G401.6 (cell line): ENCODE results near the gene RTP3.

Experiments used
- FAIRE-seq: peaks from 2 replicates; lab custom pipeline; 2012; peaks lifted over from hg19 to GRCh38; lab: Jason Lieb, UNC

Gene RTP3

DNA sequence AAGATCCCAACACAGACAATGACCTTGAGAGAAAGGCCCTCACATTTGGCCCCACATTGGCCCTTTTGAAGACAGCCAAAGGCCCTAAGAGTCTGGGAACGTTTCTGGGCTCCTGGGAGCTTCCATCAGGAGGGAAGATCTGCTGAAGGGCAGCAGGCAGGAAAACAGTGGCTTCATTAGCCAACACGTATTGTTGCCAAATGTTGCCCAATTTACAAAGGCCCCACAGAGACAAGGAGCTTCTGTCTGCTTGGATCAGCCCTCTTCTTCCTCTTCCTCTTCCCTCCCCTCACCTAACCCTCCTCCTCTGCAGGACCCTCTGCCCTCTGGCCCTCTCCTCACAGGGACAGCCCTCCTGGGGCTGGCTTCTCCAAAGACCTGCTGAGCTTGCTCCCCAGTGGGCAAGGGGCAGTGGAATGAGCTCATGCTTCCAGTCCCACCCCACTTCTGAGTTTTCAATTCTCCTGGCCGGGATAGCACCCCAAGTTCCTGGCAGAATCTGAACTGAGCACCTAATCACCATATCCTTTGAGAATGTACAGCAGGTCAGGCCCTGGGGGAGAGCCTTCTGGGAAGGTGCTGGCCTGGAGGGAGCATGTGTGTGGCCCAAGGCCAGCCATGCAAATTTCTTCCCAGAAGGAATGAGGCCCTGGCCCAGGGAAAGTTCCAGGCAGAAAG lies 28.0 kb upstream of the RTP3 start:
- no peak for FAIRE-seq

DNA sequence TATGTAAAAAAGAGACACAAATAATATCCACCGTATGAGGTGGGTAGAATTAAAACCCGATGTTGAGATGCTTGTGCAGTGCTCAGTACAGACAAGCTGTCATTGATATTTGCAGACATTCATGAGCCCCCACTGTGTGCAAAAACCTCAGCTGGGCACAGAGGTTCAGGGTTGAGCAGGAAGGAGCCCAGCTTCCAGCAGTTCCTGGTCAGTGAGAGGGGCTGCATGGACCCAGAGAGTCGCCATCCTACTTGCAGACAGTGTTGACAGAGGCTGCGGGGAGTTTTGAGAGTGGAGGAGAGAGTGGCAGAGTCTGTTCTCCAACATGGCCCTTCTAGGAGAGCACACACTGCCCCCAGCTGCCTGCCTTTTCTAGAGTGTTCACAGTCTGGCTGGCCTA lies 26.9 kb upstream of the RTP3 start:
- no peak for FAIRE-seq

- no peak for FAIRE-seq
These were observed 26.3 kb upstream of the RTP3 start for GRCh38 chr3:46471371-46471914.

DNA sequence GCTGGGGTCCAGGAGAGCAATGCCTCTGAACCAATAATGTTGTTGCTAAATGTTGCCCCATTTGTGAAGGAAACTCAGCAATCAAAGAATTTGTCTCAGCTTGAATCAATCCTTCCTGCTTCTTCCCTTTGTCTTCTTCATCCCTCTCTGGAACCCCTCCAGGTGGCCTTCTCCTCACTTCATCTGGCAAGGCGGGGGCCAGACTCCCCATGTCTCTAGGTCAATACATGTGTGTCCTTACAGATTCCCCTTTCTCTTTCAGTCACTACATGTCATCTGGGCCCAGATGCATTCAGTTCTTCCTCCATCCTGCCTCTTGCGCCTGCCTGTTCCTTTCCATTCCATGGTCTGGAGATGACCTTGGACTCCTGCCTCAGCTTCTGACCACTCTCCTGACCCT lies 25.0 kb upstream of the RTP3 start:
- no peak for FAIRE-seq

GRCh38 chr3:46477145-46477544 lies 20.6 kb upstream of the RTP3 start:
- no peak for FAIRE-seq

DNA sequence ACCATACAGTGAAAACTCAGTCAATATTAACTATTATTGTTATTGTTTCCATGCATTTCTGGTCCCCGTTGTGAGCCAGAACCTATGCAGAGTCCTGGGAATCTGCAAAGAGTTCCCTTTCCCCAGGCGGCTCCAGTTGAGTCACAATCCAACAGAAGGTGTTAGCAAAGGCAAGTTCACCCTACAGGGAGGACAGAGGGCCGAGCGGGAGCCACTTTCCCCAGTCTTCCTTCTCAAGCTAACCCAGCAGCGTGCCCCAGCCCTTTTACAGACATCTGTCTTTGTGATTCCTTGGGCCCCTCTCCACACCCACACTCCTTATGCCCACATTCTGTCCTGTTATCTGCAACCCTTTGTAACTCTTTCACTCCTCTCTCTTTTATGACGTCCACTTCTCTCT lies 20.0 kb upstream of the RTP3 start:
- FAIRE-seq = no peak

DNA sequence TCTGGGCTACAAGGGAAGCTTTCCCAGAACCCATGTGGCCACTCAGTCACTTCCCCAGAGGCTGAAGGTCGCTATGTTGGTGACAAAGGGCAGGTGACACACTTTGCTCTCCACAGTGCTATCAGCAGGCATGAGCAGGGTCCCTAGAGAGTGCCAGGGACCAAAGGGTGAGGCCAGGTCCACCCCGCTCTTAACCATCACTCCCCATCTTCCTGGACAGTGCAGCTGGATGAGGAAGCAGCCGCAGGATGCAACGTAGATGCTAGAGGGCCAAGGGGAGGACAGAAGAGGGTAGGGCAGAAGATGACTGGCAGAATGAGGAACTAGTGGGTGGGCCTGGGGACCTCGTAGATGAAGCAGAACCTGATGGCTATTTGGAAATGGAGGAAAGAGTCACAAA lies 19.4 kb upstream of the RTP3 start:
- no peak for FAIRE-seq

DNA sequence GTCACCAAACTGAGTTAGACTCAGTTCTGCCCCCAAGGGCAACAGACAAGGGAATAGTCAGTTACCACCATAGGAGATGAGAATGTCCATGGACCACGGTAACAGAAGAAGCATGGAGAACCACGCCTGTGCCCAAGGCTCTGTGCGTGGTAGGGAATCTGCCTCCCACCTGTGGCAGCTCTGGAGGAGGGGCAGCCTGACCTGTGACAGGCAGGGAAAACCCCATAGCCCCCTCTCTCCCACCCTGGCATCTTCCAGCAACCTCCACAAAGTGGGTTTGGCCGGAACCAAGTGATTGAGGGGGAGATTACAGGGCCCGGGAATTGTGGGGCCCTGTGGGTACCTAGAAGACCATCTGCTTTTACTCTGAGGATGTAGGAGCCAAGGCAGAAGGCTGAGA lies 18.8 kb upstream of the RTP3 start:
- no peak for FAIRE-seq

GRCh38 chr3:46479696-46480095 lies 18.1 kb upstream of the RTP3 start:
- FAIRE-seq = no peak

- FAIRE-seq = no peak
These were observed 17.1 kb upstream of the RTP3 start for GRCh38 chr3:46480491-46481195.

DNA sequence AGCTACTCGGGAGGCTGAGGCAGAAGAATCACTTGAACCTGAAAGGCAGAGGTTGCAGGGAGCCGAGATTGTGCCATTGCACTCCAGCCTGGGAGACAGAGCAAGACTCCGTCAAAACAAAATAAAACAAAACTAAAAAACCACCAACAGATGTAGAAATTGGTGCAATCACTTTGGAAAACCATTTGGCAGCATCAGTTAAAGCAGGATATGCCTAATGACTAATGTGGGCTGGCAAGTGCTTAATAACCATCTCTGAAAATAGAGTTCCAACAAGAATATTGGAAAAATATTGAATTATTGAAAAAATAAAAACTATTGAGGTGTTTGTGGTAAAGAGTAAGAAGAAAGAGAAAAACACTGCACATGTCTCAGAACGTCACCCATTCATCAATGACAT lies 16.1 kb upstream of the RTP3 start:
- FAIRE-seq = no peak

- FAIRE-seq = no peak
These were observed 15.0 kb upstream of the RTP3 start for GRCh38 chr3:46482632-46483350.

GRCh38 chr3:46483825-46484224 lies 14.0 kb upstream of the RTP3 start:
- no peak for FAIRE-seq

- no peak for FAIRE-seq
These were observed 13.4 kb upstream of the RTP3 start for GRCh38 chr3:46484388-46484787.

- FAIRE-seq = no peak
These were observed 12.6 kb upstream of the RTP3 start for GRCh38 chr3:46484911-46485778.

DNA sequence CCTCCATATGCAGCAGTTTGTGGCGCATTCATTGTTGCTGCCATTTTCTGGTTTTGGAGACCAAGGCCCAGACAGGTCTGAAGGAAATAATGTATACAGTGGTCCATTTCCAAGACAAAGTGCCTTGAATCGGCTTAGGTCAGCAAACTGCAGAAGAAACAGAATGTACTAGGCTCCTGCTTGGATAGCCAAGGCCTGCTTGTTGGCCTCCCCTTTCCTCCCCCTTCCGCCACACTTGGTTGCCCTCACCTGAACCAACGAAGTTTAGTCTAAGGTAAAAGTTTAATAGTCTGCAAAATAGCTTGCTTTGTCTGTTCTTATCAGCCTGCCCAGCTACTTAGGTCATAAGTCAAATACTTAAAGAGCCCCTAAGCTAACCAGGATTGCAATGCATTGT lies 12.0 kb upstream of the RTP3 start:
- no peak for FAIRE-seq

GRCh38 chr3:46488735-46489361 lies 8.9 kb upstream of the RTP3 start:
- peak; percentile 49 for FAIRE-seq

DNA sequence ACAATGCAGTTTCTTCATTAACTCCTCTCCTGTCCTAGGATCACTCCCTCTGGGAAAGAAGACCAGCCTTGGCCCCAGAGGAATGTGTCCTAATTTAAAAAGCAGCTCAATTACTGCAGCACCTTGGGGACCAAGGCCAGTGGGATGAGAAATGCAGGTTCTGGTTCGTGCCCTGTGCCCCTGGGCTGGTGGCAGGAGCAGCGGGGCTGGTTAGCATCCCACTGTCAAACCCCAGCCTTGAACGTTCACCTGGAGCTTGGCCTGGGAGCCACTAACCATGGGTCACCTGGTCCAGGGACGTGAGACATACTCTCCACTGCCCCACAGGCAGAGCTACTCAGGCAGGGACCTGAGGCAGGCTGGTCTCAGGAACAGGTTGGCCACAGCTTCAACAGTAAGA lies 8.4 kb upstream of the RTP3 start:
- no peak for FAIRE-seq

DNA sequence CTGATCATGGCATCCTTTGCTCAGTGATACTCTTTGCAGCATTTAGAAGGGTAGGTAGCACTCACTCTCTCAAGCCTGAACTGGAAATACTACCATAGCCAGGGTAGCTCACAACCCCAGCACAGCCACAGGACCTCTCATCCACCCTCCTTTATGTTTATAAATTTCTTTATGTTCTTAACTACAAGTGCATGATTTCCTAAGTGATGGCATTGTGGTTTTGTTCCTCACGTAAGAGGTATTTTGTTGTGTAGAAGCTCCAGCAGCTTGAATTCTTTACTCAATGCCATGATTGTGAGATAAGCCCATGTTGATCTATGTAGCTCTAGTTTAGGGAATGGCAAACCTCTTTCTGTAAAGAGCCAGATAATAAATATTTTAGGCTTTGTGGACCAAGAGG lies 7.9 kb upstream of the RTP3 start:
- no peak for FAIRE-seq

DNA sequence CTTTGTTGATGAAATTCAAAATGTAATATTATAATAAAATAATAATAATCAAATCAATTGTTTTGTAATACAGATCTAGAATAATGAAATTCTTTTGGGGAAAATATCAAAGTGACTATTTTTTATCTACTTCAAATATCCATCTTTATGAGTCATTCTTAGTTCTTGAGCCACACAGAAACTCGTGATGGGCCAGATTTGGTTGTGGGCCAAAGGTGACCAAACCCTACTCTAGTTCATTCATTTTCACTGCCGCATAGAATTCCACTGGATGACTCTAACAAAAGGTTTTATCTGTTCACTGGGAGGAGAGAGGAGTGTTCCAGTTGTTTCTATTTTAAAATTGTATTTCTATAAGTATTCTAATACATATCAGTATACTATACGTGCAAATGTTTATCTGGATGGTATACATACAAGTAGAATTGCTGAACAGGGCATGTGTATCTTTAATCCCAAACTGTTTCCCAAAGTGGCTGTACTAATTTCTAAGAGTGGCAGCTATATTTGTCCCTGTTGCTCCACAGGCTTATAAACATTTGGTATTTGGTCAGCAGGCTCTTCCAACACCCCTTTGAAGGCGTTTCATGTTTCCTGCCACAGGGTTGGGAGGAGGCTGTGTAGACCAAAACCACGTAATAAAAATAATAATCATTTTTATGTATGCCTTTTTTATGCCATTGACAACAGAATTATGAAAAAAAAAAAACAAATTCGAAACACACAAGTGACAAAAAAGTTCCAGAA lies 7.3 kb upstream of the RTP3 start:
- no peak for FAIRE-seq
